ENCODE data around the gene PTPRN2. TPM values are rescaled to one million over a fixed set of nuclear protein-coding genes. Genes with fewer than 3 reads are reported as not detected.

The PTPRN2 gene
- total RNA-seq, 5 donors from 2014 or later (not counting 1 experiment from before 2014, with no cell fraction given): 0.60 to 1.7 (median 0.82) TPM

- Mint-ChIP-seq H3K27ac (no peak overlapping the region), H3K4me3 (no peak overlapping the region), H3K9me3 (no peaks in the 10 kb centered on the region), H3K4me1 (no peaks in the 10 kb centered on the region), H3K27me3 (no peaks in the 10 kb centered on the region), H3K36me3 (no peaks in the 10 kb centered on the region)
- ATAC-seq (replicated peaks in 1 of 4) (no peak), DNase-seq (no peak)
- ChIA-PET POLR2A (no interaction called here), CTCF (no interaction called here)
- Histone ChIP-seq H3K27me3 (replicated peaks in 1 of 2; ENCODE audit: control insufficient read depth in 2 of 2, extremely low read depth in 1 of 2, insufficient read depth in 2 of 2, low read length in 1 of 2) (no peaks in the 10 kb centered on the region), H3K27ac (ENCODE audit: low read length) (no peak overlapping the region), H3K36me3 (ENCODE audit: control insufficient read depth in 2 of 2, extremely low read depth in 1 of 2, insufficient read depth in 1 of 2, low read length in 1 of 2) (no peaks in the 10 kb centered on the region), H3K9me3 (no peaks in the 10 kb centered on the region), H3K4me1 (ENCODE audit: control insufficient read depth in 1 of 2, extremely low read depth in 1 of 2, insufficient read depth in 2 of 2, low read length in 2 of 2) (no peaks in the 10 kb centered on the region), H3K4me3 (ENCODE audit: control insufficient read depth in 1 of 2, extremely low read depth in 1 of 2, low read length in 1 of 2) (no peak overlapping the region)
- 80% methylated on average over 50 of the region's 53 CpGs for WGBS (ENCODE audit: insufficient coverage)
Observed at GRCh38 chr7:158279539-158280447, 307.8 kb downstream of the PTPRN2 start.

DNA sequence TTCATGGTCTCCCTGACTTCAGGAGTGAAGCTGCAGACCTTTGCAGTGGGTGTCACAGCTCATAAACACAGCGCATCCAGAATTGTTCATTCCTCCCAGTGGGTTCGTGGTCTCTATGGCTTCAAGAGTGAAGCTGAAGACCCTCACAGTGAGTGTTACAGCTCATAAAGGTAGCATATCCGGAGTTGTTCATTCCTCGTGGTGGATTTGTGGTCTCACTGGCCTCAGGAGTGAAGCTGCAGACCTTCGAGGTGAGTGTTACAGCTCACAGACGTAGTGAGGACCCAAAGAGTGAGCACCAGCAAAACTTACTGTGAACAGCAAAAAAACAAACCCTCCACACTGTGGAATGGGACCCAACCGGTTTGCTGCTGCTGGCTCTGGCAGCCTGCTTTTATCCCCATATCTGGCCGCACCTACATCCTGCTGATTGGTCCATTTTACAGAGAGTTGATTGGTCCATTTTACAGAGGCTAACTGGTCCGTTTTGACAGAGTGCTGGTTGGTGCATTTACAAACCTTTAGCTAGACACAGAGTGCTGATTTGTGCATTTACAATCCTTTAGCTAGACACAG is 308.8 kb downstream of the PTPRN2 start:
- Histone ChIP-seq H3K4me3 (ENCODE audit: control insufficient read depth in 1 of 2, extremely low read depth in 1 of 2, low read length in 1 of 2) (no peak overlapping the region), H3K36me3 (ENCODE audit: control insufficient read depth in 2 of 2, extremely low read depth in 1 of 2, insufficient read depth in 1 of 2, low read length in 1 of 2) (no peaks in the 10 kb centered on the region)

GRCh38 chr7:158277219-158278141 is 310.1 kb downstream of the PTPRN2 start:
- H3K27me3 Mint-ChIP-seq: no peaks in the 10 kb centered on the region
- ATAC-seq (replicated peaks in 1 of 4) (no peak), DNase-seq (no peak)
- H3K27me3 ChIP-seq (replicated peaks in 1 of 2; ENCODE audit: control insufficient read depth in 2 of 2, extremely low read depth in 1 of 2, insufficient read depth in 2 of 2, low read length in 1 of 2): no peaks in the 10 kb centered on the region
- WGBS (ENCODE audit: insufficient coverage): 86% methylated on average over 19 of the region's 29 CpGs
- no peak overlapping the region for H3K4me3 Mint-ChIP-seq
- H3K4me1 ChIP-seq (ENCODE audit: control insufficient read depth in 1 of 2, extremely low read depth in 1 of 2, insufficient read depth in 2 of 2, low read length in 2 of 2): no peaks in the 10 kb centered on the region
- H3K27ac Mint-ChIP-seq: no peak overlapping the region
- H3K4me1 Mint-ChIP-seq: no peaks in the 10 kb centered on the region
- POLR2A ChIA-PET: no interaction called here
- H3K9me3 ChIP-seq: no peaks in the 10 kb centered on the region
- H3K36me3 ChIP-seq (ENCODE audit: control insufficient read depth in 2 of 2, extremely low read depth in 1 of 2, insufficient read depth in 1 of 2, low read length in 1 of 2): no peaks in the 10 kb centered on the region
- no peak overlapping the region for H3K4me3 ChIP-seq (ENCODE audit: control insufficient read depth in 1 of 2, extremely low read depth in 1 of 2, low read length in 1 of 2)
- CTCF ChIA-PET: no interaction called here
- H3K9me3 Mint-ChIP-seq: peaks cover 0 to 3% (median 0%) of the 10 kb centered on the region in 3 donors
- H3K27ac ChIP-seq (ENCODE audit: low read length): no peak overlapping the region
- H3K36me3 Mint-ChIP-seq: no peaks in the 10 kb centered on the region

More for the DNA sequence above, 308.8 kb downstream of the PTPRN2 start:
- ChIA-PET POLR2A (no interaction called here), CTCF (no interaction called here)
- H3K4me3 Mint-ChIP-seq: no peak overlapping the region
- no peaks in the 10 kb centered on the region for H3K27me3 Mint-ChIP-seq
- Histone ChIP-seq H3K27ac (ENCODE audit: low read length) (no peak overlapping the region), H3K9me3 (no peaks in the 10 kb centered on the region), H3K27me3 (replicated peaks in 1 of 2; ENCODE audit: control insufficient read depth in 2 of 2, extremely low read depth in 1 of 2, insufficient read depth in 2 of 2, low read length in 1 of 2) (no peaks in the 10 kb centered on the region), H3K4me1 (ENCODE audit: control insufficient read depth in 1 of 2, extremely low read depth in 1 of 2, insufficient read depth in 2 of 2, low read length in 2 of 2) (no peaks in the 10 kb centered on the region)
- 73% methylated on average over 6 of the region's 9 CpGs for WGBS (ENCODE audit: insufficient coverage)
- ATAC-seq (replicated peaks in 1 of 4) (no peak), DNase-seq (no peak)
- H3K27ac Mint-ChIP-seq: no peak overlapping the region
- no peaks in the 10 kb centered on the region for H3K9me3 Mint-ChIP-seq
- no peaks in the 10 kb centered on the region for H3K4me1 Mint-ChIP-seq
- no peaks in the 10 kb centered on the region for H3K36me3 Mint-ChIP-seq

DNA sequence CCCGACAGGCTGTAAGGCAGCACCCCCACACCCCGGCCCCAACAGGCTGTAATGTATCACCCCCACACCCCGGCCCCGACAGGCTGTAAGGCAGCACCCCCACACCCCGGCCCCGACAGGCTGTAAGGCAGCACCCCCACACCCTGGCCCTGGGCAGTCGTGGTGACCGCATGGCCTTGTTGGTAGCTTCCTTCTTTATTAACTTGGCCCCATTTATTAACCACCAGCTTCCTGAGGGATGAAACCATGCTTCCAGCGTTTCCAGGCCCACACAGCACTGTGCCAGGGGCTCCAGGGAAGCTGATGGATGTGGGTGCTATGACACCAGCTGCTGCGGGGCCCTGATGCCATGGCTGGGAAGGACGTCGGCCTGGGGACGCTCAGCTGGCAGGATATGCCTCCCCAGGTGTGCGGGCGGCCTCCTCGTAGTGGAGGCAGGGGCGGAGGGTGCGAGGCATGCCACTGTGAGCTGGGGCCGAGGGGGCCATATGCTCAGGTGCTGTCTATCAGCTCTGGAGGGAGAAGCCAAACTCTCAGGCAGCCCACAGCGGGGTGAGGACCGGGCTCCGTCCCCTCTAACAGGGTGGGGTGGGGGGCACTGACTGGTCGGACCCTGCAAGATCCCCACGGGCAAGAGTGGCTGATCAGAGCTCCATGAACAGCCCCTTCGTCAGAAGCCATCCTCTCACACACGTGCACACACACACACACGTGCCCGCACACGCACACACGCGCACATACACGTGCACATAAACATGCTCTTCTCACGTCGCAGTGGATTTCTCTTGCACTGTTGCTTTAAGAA is 311.0 kb downstream of the PTPRN2 start:
- Histone ChIP-seq H3K4me3 (ENCODE audit: control insufficient read depth in 1 of 2, extremely low read depth in 1 of 2, low read length in 1 of 2) (no peak overlapping the region), H3K27ac (ENCODE audit: low read length) (no peak overlapping the region), H3K9me3 (no peaks in the 10 kb centered on the region), H3K36me3 (ENCODE audit: control insufficient read depth in 2 of 2, extremely low read depth in 1 of 2, insufficient read depth in 1 of 2, low read length in 1 of 2) (no peaks in the 10 kb centered on the region), H3K4me1 (ENCODE audit: control insufficient read depth in 1 of 2, extremely low read depth in 1 of 2, insufficient read depth in 2 of 2, low read length in 2 of 2) (no peaks in the 10 kb centered on the region), H3K27me3 (replicated peaks in 1 of 2; ENCODE audit: control insufficient read depth in 2 of 2, extremely low read depth in 1 of 2, insufficient read depth in 2 of 2, low read length in 1 of 2) (no peaks in the 10 kb centered on the region)
- ChIA-PET POLR2A (no interaction called here), CTCF (no interaction called here)
- Mint-ChIP-seq H3K27me3 (no peaks in the 10 kb centered on the region), H3K4me3 (no peak overlapping the region), H3K36me3 (no peaks in the 10 kb centered on the region), H3K4me1 (no peaks in the 10 kb centered on the region), H3K9me3 (peaks cover 0 to 3% (median 0%) of the 10 kb centered on the region in 3 donors), H3K27ac (no peak overlapping the region)
- 85% methylated on average over 24 of the region's 34 CpGs for WGBS (ENCODE audit: insufficient coverage)
- no peak for ATAC-seq (replicated peaks in 1 of 4)
- DNase-seq: no peak

DNA sequence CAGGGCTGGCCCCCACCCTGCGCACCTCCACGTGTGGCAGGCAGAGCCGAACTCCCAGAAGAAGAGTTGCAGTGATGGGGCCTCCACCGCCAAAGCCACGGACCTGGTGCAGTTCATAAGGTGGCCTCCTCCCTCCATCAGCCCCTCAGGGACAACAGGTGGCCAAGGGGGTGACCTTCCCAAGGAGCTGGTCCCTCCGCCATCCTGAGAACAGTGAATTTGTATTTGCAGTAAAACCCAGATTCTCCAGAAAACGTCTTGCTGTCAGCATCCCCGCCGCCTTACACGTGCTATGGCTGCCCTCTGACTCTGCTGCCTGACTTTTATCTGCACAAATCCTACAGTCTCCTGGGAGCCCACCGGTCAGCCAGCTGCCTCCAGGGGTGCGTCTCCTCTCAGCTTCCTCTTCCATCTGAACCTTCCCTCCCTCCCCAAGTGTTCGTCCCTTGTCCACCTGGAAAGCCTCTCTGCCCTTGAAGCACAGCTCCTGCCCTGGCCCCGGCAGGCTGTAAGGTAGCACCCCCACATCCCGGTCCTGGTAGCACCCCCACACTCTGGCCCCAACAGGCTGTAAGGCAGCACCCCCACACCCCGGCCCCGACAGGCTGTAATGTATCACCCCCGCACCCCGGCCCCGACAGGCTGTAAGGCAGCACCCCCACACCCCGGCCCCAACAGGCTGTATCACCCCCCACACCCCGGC is 311.8 kb downstream of the PTPRN2 start:
- DNase-seq: no peak
- Histone ChIP-seq H3K36me3 (ENCODE audit: control insufficient read depth in 2 of 2, extremely low read depth in 1 of 2, insufficient read depth in 1 of 2, low read length in 1 of 2) (no peaks in the 10 kb centered on the region), H3K27me3 (replicated peaks in 1 of 2; ENCODE audit: control insufficient read depth in 2 of 2, extremely low read depth in 1 of 2, insufficient read depth in 2 of 2, low read length in 1 of 2) (no peaks in the 10 kb centered on the region), H3K27ac (ENCODE audit: low read length) (no peak overlapping the region), H3K4me3 (ENCODE audit: control insufficient read depth in 1 of 2, extremely low read depth in 1 of 2, low read length in 1 of 2) (no peak overlapping the region), H3K9me3 (no peaks in the 10 kb centered on the region), H3K4me1 (ENCODE audit: control insufficient read depth in 1 of 2, extremely low read depth in 1 of 2, insufficient read depth in 2 of 2, low read length in 2 of 2) (no peaks in the 10 kb centered on the region)
- Mint-ChIP-seq H3K27ac (no peak overlapping the region), H3K4me3 (no peak overlapping the region), H3K4me1 (no peaks in the 10 kb centered on the region), H3K27me3 (no peaks in the 10 kb centered on the region), H3K9me3 (peaks cover 0 to 3% (median 0%) of the 10 kb centered on the region in 3 donors), H3K36me3 (no peaks in the 10 kb centered on the region)
- ChIA-PET CTCF (no interaction called here), POLR2A (no interaction called here)
- 87% methylated on average over 13 of the region's 22 CpGs for WGBS (ENCODE audit: insufficient coverage)
- ATAC-seq (replicated peaks in 1 of 4): no peak
